ENCODE results near the gene VEGFA.

DNA sequence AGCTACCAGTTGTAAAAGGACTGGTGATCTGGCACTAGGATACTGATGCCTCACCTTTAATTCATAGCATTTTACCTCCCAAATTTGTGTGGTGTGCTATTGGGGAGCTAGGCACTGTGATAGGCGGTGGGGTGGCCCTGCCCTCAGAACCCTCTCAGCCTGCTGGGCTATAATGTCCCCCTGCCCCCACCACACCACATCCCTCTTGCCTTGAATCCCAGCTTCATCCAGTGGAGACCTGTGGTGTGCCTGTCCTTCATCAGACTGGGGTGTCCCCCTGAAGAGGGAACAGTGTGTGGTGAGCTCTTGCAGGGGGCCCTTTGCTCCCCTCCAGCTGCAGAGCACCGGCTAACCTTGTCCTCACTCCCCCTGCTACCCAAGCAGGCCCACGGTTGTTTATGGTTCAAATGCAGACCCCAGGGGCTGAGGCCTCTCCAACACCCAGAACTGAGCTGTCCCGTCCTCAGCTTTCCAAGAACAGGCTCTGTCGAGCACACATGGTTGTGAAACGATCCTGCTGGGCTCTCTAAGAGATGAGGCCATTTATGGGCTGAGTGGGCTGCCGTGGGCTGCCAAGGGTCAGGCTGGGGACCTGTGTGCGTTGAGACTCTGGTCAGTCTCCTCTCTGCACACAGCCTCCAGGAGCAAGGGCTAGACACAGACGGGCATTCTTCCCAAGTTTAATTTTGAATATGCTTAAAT, 26.9 kb upstream of the VEGFA start:
- TF ChIP-seq EZH2 (IDR thresholded peaks at IDR 0.05; ENCODE audit: insufficient read depth, poor library complexity, severe bottlenecking) (no peak), EZH2phosphoT487 (IDR thresholded peaks at IDR 0.05; ENCODE audit: insufficient read depth, low read depth) (no peak)

Measured in GM23248 (cell line).